Fibroblast of villous mesenchyme (primary cell): ENCODE measurements around the gene DNAH6. TPM values are rescaled to one million over a fixed set of nuclear protein-coding genes. Genes with fewer than 3 reads are reported as not detected.
"Not testable (repeated sequence)": the region's sequence is repeated elsewhere in the genome, so short reads cannot be mapped to it uniquely, and the experiment has no call there.

Experiments used
- DNase-seq: peaks from one replicate; pipeline ENCODE4 v3.0.0-alpha.2; 2010; ENCODE audit warnings: low read depth
- H3K4me3 ChIP-seq: 2 replicates; pipeline ENCODE4 v1.5.1; 2011; ENCODE audit warnings: low read depth, mild to moderate bottlenecking, low read length
- total RNA-seq: library from RNA; depleted of rRNA; stranded (reverse); fragments of >200 nt; gene quantifications from 2 replicates; pipeline ENCODE4 v1.2.3, GENCODE V29; 2012
- TF ChIP-seq, protein P1 (sequence below): IDR thresholded peaks from 2 replicates; pipeline ENCODE4 v1.5.1; 2012; ENCODE audit warnings: low read depth, mild to moderate bottlenecking, low read length; ENCODE audit not compliant: insufficient read depth

Gene DNAH6
- total RNA-seq, 1 donor, result under 0.01 TPM

DNA sequence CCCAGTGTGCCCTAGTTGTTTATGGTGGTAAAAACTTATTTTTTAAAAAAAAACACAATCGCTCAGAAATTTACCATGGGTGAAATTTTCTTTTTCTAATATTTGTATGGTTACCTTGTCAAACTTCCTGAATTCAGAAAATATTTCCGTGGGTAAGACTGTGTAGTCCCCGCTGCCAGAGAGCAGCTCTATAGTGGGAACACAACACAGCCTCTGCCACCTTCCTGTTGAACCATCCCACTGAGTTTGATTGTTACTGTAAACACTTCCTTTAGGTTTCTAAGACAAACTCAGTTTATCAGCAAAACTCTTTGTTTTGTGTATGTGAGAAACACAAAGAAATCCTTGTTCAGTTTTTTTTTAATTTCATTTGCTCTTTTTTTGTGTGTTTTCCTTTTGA, 17.9 kb downstream of the DNAH6 start:
- DNase-seq, result no peak
- TF ChIP-seq, protein P1, sequence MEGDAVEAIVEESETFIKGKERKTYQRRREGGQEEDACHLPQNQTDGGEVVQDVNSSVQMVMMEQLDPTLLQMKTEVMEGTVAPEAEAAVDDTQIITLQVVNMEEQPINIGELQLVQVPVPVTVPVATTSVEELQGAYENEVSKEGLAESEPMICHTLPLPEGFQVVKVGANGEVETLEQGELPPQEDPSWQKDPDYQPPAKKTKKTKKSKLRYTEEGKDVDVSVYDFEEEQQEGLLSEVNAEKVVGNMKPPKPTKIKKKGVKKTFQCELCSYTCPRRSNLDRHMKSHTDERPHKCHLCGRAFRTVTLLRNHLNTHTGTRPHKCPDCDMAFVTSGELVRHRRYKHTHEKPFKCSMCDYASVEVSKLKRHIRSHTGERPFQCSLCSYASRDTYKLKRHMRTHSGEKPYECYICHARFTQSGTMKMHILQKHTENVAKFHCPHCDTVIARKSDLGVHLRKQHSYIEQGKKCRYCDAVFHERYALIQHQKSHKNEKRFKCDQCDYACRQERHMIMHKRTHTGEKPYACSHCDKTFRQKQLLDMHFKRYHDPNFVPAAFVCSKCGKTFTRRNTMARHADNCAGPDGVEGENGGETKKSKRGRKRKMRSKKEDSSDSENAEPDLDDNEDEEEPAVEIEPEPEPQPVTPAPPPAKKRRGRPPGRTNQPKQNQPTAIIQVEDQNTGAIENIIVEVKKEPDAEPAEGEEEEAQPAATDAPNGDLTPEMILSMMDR, result no peak
- H3K4me3 ChIP-seq, result no peak overlapping the region

DNA sequence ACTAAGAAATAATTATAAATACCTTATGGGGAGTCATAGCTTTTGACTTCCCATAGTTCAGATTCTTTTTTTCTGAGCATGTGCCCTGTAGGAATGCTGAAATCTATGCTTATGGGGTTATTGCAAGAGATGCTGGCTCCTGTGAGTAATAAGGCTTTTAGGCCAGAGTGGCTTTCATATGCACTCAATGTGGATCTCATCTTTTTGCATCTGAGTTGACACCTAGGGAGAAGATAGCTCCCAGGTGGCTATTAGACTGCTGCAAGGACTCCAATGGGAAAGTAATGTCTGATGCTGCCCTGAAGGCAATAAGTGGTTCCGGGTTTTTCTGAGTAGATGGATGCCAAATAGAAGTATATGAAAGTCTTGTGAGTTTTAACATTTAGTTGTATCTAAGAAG, 21.0 kb downstream of the DNAH6 start:
- no peak for DNase-seq
- TF ChIP-seq, protein P1, result no peak
- no peak overlapping the region for H3K4me3 ChIP-seq

DNA sequence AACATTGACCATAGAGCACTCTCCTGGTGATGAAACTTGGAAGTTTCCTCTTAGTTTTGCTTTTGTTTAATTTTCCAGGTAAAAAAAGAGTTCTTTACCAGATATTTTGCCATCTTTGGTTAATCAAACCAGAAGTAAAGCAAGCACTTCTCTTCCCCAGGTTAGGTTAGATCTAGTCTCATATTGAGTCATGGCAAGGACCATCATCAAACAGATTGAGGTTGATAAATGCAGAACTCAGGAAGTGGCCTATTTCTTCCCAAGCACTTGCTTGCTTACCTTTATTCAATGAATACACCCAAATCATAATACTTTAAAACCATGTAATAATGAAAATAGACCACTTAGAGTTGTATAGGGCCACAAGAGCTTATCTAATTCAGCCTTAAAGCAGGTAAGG, 23.4 kb downstream of the DNAH6 start:
- DNase-seq, result no peak

DNA sequence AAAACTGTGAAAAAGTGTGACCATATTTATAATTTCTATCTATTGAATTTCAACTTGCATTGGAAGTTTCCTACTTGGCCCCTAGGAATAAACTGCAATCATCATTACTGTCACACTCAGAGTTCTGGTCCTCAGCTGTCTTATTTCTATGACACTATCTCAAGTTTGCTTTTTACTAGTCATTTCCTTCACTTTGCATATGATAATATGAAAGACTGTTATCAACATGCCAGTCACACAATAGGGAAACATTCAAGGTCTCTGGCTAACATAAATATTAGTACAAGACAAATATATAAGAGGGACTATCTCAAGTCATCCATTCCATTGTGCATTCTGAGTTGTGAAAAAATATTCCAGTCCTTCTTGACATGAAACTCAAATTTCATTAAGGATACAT, 28.7 kb downstream of the DNAH6 start:
- TF ChIP-seq, protein P1, result no peak
- DNase-seq, result no peak
- no peak overlapping the region for H3K4me3 ChIP-seq

More for the DNA sequence above, 23.4 kb downstream of the DNAH6 start:
- H3K4me3 ChIP-seq, result no peak overlapping the region
- TF ChIP-seq, protein P1, result no peak

DNA sequence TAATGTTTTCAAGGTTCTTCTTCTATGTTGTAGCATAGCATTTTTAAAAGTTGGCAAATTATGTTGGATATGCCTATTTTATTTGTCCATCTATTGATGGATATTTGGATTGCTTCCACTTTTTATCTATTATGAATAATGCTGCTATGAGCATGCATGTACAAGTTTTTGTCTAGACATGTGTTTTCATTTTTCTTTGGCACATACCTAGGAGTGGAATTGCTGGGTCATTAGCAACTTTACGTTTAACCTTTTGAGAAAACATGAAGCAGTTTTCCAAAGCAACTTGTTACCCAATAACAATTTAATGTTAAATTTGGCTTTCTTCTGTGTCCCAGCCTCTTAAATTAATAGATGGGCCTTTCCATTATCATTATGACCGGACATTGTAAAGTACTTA, 30.3 kb downstream of the DNAH6 start:
- no peak for DNase-seq
- TF ChIP-seq, protein P1, result no peak
- no peak overlapping the region for H3K4me3 ChIP-seq

DNA sequence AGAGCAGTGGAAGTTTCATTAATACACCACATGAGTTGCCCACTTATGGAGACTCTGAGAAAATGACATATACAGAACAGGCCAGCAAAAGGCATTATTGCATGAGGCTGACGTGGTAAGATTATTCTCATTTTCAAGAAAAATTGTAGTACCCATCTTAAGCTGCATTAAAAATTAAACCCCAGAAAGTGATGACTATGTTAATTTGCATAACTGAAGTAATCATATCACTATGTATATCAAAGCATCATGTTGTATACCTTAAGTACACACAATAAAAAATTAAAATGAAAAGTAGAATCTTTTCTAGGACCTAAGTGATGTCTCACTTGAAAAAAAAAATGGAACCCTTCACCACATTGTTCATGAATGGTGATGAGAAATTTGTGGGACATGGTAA, 32.0 kb downstream of the DNAH6 start:
- TF ChIP-seq, protein P1, result no peak
- DNase-seq, result no peak
- H3K4me3 ChIP-seq, result no peak overlapping the region

DNA sequence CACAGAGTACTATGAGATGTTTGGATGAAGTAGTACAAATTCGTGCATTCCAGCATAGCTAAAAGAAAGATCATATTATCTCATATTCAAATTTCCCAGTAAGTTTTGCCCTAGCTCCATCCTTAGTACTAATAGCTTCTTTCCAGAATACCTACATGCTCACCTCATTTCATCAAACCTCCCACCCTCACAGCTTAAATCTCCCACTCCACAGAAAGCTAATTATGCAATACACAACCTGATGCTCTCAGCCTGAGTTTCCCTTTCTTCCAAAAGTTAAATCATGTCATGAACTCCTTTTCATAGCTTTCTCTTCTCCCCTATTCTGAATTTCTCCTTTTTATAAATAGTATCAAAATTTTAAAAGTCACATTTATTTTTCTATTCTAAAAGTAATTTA, 34.6 kb downstream of the DNAH6 start:
- no peak overlapping the region for H3K4me3 ChIP-seq
- no peak for DNase-seq
- TF ChIP-seq, protein P1, result no peak

DNA sequence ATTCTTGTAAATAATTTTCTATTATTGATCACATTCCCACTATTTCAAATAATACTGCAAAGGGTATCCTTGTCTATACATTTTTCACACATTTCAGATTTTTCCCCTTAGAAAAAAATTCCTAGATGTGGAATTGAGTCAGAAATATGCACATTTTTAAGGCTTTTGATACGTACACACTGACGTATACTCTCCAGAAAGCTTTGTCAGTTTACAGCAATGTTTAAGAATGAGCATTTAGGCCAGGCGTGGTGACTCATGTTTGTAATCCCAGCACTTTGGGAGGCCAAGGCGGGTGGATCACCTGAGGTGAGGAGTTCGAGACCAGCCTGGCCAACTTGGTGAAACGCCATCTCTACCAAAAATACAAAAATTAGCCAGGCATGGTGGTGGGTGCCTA, 35.2 kb downstream of the DNAH6 start:
- DNase-seq, H3K4me3 ChIP-seq: not testable (repeated sequence)
